ENCODE measurements around the gene ZFP28. TPM values are rescaled to one million over a fixed set of nuclear protein-coding genes. Genes with fewer than 3 reads are reported as not detected.

Gene ZFP28
- total RNA-seq, 4 donors from 2014 or later: 2.6 to 5.7 (median 4.9) TPM

DNA sequence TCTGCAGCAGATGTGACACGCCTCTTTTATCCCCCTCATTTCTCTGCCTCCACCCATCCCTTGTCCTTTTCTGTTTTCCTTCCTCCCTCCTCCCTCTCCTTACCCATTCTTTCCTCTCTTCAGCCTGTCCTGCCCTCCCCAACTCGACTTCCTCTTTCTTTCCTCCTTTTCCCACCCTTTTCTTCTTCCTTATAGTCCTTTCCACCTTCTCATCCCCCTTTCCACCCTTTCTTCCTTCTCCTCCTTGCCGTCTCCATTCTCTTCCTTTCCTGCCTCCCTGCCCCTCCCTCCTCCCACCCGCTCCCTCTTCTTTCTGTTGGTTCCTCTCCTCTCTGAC, 55.7 kb downstream of the ZFP28 start:
- no peaks in the 10 kb centered on the region for H3K27me3 ChIP-seq
- peak overlapping the region; percentile 73 to 98 (median 84) for H3K4me3 ChIP-seq
- peak overlapping the region in 2 of 4 donors; percentile 77 to 82 for H3K27ac ChIP-seq
- TF ChIP-seq POLR2A (IDR thresholded peaks at IDR 0.05): no peak
- TF ChIP-seq, protein P1, sequence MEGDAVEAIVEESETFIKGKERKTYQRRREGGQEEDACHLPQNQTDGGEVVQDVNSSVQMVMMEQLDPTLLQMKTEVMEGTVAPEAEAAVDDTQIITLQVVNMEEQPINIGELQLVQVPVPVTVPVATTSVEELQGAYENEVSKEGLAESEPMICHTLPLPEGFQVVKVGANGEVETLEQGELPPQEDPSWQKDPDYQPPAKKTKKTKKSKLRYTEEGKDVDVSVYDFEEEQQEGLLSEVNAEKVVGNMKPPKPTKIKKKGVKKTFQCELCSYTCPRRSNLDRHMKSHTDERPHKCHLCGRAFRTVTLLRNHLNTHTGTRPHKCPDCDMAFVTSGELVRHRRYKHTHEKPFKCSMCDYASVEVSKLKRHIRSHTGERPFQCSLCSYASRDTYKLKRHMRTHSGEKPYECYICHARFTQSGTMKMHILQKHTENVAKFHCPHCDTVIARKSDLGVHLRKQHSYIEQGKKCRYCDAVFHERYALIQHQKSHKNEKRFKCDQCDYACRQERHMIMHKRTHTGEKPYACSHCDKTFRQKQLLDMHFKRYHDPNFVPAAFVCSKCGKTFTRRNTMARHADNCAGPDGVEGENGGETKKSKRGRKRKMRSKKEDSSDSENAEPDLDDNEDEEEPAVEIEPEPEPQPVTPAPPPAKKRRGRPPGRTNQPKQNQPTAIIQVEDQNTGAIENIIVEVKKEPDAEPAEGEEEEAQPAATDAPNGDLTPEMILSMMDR (IDR thresholded peaks at IDR 0.05 in 4 of 5, conservative IDR thresholded peaks at IDR 0.05 in 1 of 5): no peak
- in situ Hi-C loops (cut with MboI; ENCODE audit: low sequenced_read_pairs in 4 of 4) (no loop called here), intact Hi-C loops (cut with DNase I; ENCODE audit: low total_unique reads) (loop anchor here (2.0 to 10.0 kb wide), 5 partner anchors 76 to 450 kb away; partner anchors contain the start of genes ZNF444, ZNF471, ZNF582 and ZNF835)
- no peak for DNase-seq
- H3K9me3 ChIP-seq: no peaks in the 10 kb centered on the region
- peaks cover 12 to 18% of the 10 kb centered on the region in 2 donors for H3K4me1 ChIP-seq
- no peaks in the 10 kb centered on the region for H3K36me3 ChIP-seq
- no peak for ATAC-seq

- in situ Hi-C loops (cut with MboI; ENCODE audit: low sequenced_read_pairs in 4 of 4): no loop called here
- peak within 1 kb of the TSS; percentile 76 to 82 (median 78) for H3K27ac ChIP-seq
- H3K9me3 ChIP-seq: no peaks in the 10 kb centered on the region
- no peaks in the 10 kb centered on the region for H3K27me3 ChIP-seq
- peak in 1 of 2 donors; percentile 28 for TF ChIP-seq POLR2A (IDR thresholded peaks at IDR 0.05)
- TF ChIP-seq, protein P1 (IDR thresholded peaks at IDR 0.05 in 4 of 5, conservative IDR thresholded peaks at IDR 0.05 in 1 of 5): no peak
- DNase-seq (peak; percentile 71 to 75), ATAC-seq (peak; percentile 77 to 90)
- intact Hi-C loops (cut with DNase I; ENCODE audit: low total_unique reads): loop anchor here (1.0 to 10.0 kb wide), 7 partner anchors 28 to 450 kb away; partner anchors contain the start of genes ZFP28, ZNF444, ZNF470 and ZNF471
- peaks cover 12 to 18% of the 10 kb centered on the region in 2 donors for H3K4me1 ChIP-seq
- H3K36me3 ChIP-seq: no peaks in the 10 kb centered on the region
- H3K4me3 ChIP-seq: peak within 1 kb of the TSS; percentile 73 to 98 (median 84)
These were observed 56.2 kb downstream of the ZFP28 start, which contains the start of gene ZNF71 for GRCh38 chr19:56594783-56595547. ZNF71 (plus strand) TSS chr19:56595302; CDS start chr19:56601559, 6,257 bp downstream.

GRCh38 chr19:56595548-56595899, 56.8 kb downstream of the ZFP28 start:
- no peak for TF ChIP-seq POLR2A (IDR thresholded peaks at IDR 0.05)
- TF ChIP-seq, protein P1 (IDR thresholded peaks at IDR 0.05 in 4 of 5, conservative IDR thresholded peaks at IDR 0.05 in 1 of 5): no peak
- intact Hi-C loops (cut with DNase I; ENCODE audit: low total_unique reads) (loop anchor here (1.0 to 10.0 kb wide), 7 partner anchors 28 to 451 kb away; partner anchors contain the start of genes ZFP28, ZNF444, ZNF470 and ZNF471), in situ Hi-C loops (cut with MboI; ENCODE audit: low sequenced_read_pairs in 4 of 4) (no loop called here)
- DNase-seq (no peak), ATAC-seq (no peak)
- peaks cover 12 to 18% of the 10 kb centered on the region in 2 donors for H3K4me1 ChIP-seq
- peak overlapping the region; percentile 76 to 82 (median 78) for H3K27ac ChIP-seq
- no peaks in the 10 kb centered on the region for H3K9me3 ChIP-seq
- H3K36me3 ChIP-seq: peaks cover 0 to under 1% of the 10 kb centered on the region in 2 donors
- no peaks in the 10 kb centered on the region for H3K27me3 ChIP-seq
- peak overlapping the region; percentile 73 to 98 (median 84) for H3K4me3 ChIP-seq

DNA sequence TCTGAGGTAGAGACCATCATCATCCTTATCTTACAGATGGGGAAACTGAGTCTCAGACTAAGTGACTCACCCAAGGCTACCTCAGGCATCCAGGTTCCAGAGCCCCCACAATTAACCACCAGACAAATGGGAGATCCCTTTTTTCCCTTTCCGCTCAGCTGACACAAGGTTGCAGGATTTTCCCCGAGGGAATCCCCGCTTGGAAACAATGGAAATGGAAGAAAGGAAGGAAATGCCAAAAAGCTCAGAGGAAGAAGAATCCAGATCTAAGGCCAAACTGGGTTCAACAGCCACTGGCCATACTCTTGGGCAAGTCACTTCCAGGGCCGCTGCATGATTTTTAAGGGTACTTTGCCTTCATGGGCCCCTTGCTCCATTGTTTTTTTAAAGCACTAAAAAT, 57.9 kb downstream of the ZFP28 start:
- Histone ChIP-seq H3K27ac (peak overlapping the region in 1 of 4 donors; percentile 77), H3K4me1 (peaks cover 12 to 18% of the 10 kb centered on the region in 2 donors), H3K9me3 (no peaks in the 10 kb centered on the region), H3K27me3 (no peaks in the 10 kb centered on the region), H3K4me3 (peak overlapping the region in 1 of 4 donors; percentile 93), H3K36me3 (peaks cover 0 to 12% of the 10 kb centered on the region in 2 donors)
- DNase-seq (no peak), ATAC-seq (no peak)
- intact Hi-C loops (cut with DNase I; ENCODE audit: low total_unique reads): loop anchor here (10.0 kb wide), 4 partner anchors 92 to 452 kb away; partner anchors contain the start of genes ZNF444, ZNF471, ZNF582 and ZSCAN5A
- TF ChIP-seq, protein P1 (IDR thresholded peaks at IDR 0.05 in 4 of 5, conservative IDR thresholded peaks at IDR 0.05 in 1 of 5): no peak
- no peak for TF ChIP-seq POLR2A (IDR thresholded peaks at IDR 0.05)
- in situ Hi-C loops (cut with MboI; ENCODE audit: low sequenced_read_pairs in 4 of 4): no loop called here
